ENCODE data around the gene LRRIQ1. TPM values are rescaled to one million over a fixed set of nuclear protein-coding genes. Genes with fewer than 3 reads are reported as not detected.

The LRRIQ1 gene
- total and polyA plus RNA-seq, 2 experiments from 2014 or later = 1.4 to 4.0 TPM

DNA sequence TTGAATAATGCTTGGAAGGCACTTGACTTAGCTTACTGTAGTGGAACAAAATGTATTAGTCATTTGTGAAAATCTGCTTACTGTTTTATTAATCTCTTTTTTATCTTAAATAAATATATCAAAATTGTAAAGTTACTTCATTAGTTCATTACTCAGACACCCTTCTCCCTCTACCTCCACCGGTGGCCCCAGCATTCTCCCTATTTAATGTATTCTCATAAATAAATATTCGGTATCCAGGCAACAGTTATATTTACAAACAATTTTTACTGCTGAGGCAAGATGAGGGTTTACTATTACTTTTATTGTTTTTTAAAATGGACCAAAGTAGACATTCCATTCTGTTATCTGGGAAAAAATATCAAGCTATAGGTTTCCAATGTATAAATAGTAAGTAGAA lies 224.3 kb downstream of the LRRIQ1 start (continued):
- TF ChIP-seq, protein P1, sequence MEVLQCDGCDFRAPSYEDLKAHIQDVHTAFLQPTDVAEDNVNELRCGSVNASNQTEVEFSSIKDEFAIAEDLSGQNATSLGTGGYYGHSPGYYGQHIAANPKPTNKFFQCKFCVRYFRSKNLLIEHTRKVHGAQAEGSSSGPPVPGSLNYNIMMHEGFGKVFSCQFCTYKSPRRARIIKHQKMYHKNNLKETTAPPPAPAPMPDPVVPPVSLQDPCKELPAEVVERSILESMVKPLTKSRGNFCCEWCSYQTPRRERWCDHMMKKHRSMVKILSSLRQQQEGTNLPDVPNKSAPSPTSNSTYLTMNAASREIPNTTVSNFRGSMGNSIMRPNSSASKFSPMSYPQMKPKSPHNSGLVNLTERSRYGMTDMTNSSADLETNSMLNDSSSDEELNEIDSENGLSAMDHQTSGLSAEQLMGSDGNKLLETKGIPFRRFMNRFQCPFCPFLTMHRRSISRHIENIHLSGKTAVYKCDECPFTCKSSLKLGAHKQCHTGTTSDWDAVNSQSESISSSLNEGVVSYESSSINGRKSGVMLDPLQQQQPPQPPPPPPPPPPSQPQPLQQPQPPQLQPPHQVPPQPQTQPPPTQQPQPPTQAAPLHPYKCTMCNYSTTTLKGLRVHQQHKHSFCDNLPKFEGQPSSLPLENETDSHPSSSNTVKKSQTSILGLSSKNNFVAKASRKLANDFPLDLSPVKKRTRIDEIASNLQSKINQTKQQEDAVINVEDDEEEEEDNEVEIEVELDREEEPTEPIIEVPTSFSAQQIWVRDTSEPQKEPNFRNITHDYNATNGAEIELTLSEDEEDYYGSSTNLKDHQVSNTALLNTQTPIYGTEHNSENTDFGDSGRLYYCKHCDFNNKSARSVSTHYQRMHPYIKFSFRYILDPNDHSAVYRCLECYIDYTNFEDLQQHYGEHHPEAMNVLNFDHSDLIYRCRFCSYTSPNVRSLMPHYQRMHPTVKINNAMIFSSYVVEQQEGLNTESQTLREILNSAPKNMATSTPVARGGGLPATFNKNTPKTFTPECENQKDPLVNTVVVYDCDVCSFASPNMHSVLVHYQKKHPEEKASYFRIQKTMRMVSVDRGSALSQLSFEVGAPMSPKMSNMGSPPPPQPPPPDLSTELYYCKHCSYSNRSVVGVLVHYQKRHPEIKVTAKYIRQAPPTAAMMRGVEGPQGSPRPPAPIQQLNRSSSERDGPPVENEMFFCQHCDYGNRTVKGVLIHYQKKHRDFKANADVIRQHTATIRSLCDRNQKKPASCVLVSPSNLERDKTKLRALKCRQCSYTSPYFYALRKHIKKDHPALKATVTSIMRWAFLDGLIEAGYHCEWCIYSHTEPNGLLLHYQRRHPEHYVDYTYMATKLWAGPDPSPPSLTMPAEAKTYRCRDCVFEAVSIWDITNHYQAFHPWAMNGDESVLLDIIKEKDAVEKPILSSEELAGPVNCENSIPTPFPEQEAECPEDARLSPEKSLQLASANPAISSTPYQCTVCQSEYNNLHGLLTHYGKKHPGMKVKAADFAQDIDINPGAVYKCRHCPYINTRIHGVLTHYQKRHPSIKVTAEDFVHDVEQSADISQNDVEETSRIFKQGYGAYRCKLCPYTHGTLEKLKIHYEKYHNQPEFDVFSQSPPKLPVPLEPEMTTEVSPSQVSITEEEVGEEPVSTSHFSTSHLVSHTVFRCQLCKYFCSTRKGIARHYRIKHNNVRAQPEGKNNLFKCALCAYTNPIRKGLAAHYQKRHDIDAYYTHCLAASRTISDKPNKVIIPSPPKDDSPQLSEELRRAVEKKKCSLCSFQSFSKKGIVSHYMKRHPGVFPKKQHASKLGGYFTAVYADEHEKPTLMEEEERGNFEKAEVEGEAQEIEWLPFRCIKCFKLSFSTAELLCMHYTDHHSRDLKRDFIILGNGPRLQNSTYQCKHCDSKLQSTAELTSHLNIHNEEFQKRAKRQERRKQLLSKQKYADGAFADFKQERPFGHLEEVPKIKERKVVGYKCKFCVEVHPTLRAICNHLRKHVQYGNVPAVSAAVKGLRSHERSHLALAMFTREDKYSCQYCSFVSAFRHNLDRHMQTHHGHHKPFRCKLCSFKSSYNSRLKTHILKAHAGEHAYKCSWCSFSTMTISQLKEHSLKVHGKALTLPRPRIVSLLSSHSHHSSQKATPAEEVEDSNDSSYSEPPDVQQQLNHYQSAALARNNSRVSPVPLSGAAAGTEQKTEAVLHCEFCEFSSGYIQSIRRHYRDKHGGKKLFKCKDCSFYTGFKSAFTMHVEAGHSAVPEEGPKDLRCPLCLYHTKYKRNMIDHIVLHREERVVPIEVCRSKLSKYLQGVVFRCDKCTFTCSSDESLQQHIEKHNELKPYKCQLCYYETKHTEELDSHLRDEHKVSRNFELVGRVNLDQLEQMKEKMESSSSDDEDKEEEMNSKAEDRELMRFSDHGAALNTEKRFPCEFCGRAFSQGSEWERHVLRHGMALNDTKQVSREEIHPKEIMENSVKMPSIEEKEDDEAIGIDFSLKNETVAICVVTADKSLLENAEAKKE (CRISPR knock-in tag; IDR thresholded peaks at IDR 0.05) = no peak
- TF ChIP-seq JUNB (IDR thresholded peaks at IDR 0.05; ENCODE audit: unreplicated experiment) = no peak

DNA sequence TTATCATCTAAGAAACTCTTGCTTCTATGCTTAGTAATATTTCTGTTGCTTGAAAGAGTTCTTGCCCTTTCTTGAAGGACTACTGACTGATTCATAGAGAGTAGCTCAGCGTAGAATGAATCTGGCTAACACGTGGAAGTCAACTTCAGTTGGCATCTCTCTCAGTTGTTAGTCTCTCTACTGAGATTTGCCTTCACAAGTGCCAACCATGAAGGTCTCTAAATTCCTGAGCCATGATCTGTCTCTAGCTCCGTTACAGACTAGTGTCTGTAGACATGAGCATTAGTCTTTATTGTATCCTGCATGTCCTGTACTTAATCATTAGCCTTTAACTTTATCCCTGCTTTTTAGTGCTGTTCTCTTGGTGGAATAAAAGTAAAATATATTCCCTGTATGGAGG lies 224.7 kb downstream of the LRRIQ1 start:
- H3K27me3 Mint-ChIP-seq (ENCODE audit: insufficient read depth, low read depth, poor library complexity) = no peaks in the 10 kb centered on the region
- H4K20me1 ChIP-seq (replicated peaks; ENCODE audit: insufficient read depth) = no peaks in the 10 kb centered on the region; the same call in 1 of the 2 replicates
- no peak overlapping the region for H3K4me2 ChIP-seq
- H3K36me3 ChIP-seq (ENCODE audit: insufficient read depth) = no peaks in the 10 kb centered on the region
- no peaks in the 10 kb centered on the region for H3K79me2 ChIP-seq (replicated peaks; ENCODE audit: insufficient read depth)
- no peaks in the 10 kb centered on the region for H3K9me3 Mint-ChIP-seq
- H3K27me3 ChIP-seq (ENCODE audit: insufficient read depth) = no peaks in the 10 kb centered on the region
- no peak overlapping the region for H3K27ac ChIP-seq (ENCODE audit: low read depth)
- no peak overlapping the region for H3K4me3 Mint-ChIP-seq
- DNase-seq (ENCODE audit: low spot score) (no peak), ATAC-seq (no peak)
- H3K4me3 ChIP-seq = no peak overlapping the region
- H3K36me3 Mint-ChIP-seq (ENCODE audit: low read depth) = no peaks in the 10 kb centered on the region
- H3F3A ChIP-seq (replicated peaks; ENCODE audit: low read depth) = no peaks in the 10 kb centered on the region
- no peak overlapping the region for H3K27ac Mint-ChIP-seq
- no peaks in the 10 kb centered on the region for H3K9me2 ChIP-seq (ENCODE audit: insufficient read depth)
- no peaks in the 10 kb centered on the region for H3K4me1 ChIP-seq (ENCODE audit: insufficient read depth)
- no peak overlapping the region for H2AFZ ChIP-seq
- no peaks in the 10 kb centered on the region for H3K4me1 Mint-ChIP-seq
- no peak for TF ChIP-seq CREB1 (CRISPR knock-in tag; IDR thresholded peaks at IDR 0.05; ENCODE audit: low read depth)
- TF ChIP-seq STAT1 (IDR thresholded peaks at IDR 0.05; ENCODE audit: unreplicated experiment) = no peak
- TF ChIP-seq, protein P1 (CRISPR knock-in tag; IDR thresholded peaks at IDR 0.05) = no peak
- TF ChIP-seq JUNB (IDR thresholded peaks at IDR 0.05; ENCODE audit: unreplicated experiment) = no peak
- TF ChIP-seq ZNF331 (CRISPR knock-in tag; IDR thresholded peaks at IDR 0.05; ENCODE audit: low read depth) = no peak
- TF ChIP-seq, protein P2, sequence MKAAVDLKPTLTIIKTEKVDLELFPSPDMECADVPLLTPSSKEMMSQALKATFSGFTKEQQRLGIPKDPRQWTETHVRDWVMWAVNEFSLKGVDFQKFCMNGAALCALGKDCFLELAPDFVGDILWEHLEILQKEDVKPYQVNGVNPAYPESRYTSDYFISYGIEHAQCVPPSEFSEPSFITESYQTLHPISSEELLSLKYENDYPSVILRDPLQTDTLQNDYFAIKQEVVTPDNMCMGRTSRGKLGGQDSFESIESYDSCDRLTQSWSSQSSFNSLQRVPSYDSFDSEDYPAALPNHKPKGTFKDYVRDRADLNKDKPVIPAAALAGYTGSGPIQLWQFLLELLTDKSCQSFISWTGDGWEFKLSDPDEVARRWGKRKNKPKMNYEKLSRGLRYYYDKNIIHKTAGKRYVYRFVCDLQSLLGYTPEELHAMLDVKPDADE (IDR thresholded peaks at IDR 0.05) = no peak

All from GM23338 (cell line).